PC-9 (cell line): Measurements from ENCODE around the gene ZFHX3.

Experiments
- EZH2 ChIP-seq: fragments of 200-600 bp; sonication (generic); IDR thresholded peaks from 2 replicates; pipeline ENCODE4 v1.8.0; 2017; ENCODE audit warnings: antibody characterized with exemption, low read depth
- TF ChIP-seq, protein P1 (sequence below): fragments of 200-600 bp; sonication (generic); conservative IDR thresholded peaks from 2 replicates; pipeline ENCODE4 v1.6.1; 2017; ENCODE audit warnings: mixed run types, antibody characterized with exemption, mild to moderate bottlenecking, moderate library complexity

GRCh38 chr16:73057291-73058210 lies 9.6 kb upstream of the ZFHX3 start:
- TF ChIP-seq, protein P1, sequence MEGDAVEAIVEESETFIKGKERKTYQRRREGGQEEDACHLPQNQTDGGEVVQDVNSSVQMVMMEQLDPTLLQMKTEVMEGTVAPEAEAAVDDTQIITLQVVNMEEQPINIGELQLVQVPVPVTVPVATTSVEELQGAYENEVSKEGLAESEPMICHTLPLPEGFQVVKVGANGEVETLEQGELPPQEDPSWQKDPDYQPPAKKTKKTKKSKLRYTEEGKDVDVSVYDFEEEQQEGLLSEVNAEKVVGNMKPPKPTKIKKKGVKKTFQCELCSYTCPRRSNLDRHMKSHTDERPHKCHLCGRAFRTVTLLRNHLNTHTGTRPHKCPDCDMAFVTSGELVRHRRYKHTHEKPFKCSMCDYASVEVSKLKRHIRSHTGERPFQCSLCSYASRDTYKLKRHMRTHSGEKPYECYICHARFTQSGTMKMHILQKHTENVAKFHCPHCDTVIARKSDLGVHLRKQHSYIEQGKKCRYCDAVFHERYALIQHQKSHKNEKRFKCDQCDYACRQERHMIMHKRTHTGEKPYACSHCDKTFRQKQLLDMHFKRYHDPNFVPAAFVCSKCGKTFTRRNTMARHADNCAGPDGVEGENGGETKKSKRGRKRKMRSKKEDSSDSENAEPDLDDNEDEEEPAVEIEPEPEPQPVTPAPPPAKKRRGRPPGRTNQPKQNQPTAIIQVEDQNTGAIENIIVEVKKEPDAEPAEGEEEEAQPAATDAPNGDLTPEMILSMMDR = no peak; the same call in 1 of the 2 replicates
- TF ChIP-seq EZH2 = no peak
